OCI-LY7 (cell line): Measurements from ENCODE around the gene ELF1.

Experiments
- CTCF ChIP-seq: fragments of 200-600 bp; sonication (generic); conservative IDR thresholded peaks from 2 replicates; pipeline ENCODE4 v1.5.1; 2014; ENCODE audit warnings: mild to moderate bottlenecking, antibody characterized with exemption, low read length, moderate library complexity, mixed read lengths
- EZH2phosphoT487 ChIP-seq: fragments of 200-600 bp; sonication (generic); IDR thresholded peaks from 2 replicates; pipeline ENCODE4 v1.6.1; 2018; ENCODE audit warnings: low read depth, borderline replicate concordance, mild to moderate bottlenecking, mixed run types, antibody characterized with exemption, low read length, moderate library complexity, mixed read lengths

- TF ChIP-seq CTCF (no peak), EZH2phosphoT487 (no peak)
Measured at GRCh38 chr13:41004875-41005693, 14.0 kb downstream of the ELF1 start.
